GM03348 (cell line): Measurements from ENCODE around the gene PYM1.

Experiments used
- DNase-seq: peaks from one replicate; pipeline ENCODE4 v3.0.0; 2012; ENCODE audit warnings: low spot score

PYM1 gene

DNA sequence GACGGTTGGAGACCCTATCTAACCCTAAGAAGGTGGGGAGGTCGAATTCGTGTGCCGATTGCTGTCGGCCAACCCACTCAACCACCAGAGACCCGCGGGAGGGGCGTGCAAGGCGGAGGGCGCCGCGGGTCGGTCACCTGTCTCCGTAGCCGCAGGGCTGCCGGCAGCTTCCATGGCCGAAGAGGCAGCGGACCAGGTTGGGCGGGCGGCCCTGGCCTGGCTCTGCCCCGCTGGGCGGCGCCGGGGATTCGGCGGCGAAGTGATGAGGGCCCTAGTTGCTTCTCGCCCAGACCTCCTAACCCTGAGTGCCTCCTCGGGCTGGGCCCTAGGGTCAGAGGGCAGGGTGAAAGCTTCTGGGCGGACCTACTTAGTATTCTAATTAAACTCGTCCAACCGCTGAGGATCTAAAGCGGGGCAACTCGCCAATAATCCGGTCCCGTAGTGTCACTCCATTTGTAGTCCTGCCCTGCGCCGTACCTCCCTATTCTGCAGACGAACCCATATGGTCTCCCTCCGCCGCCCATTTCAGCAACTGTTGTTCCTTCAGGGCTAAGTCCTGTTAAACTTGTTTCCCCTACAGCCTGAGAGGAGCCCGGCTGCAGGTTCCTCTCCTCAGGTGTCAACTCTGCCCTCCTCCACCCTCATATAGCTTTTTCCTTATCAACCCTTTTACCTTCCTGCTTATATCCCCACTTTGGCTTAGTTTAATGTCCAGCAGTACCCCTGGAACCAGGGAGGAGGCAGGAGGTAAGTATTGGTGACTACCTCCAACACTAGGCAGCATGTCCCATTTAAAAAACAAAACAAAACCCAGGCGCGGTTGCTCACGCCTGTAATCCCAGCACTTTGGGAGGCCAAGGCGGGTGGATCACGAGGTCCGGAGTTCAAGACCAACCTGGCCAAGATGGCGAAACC, at the start of gene PYM1:
PYM1 (minus strand) TSS at position 307 of the 915 bp plus-strand sequence; CDS start at position 174, 133 bp downstream.
- peak; percentile 76 for DNase-seq

DNA sequence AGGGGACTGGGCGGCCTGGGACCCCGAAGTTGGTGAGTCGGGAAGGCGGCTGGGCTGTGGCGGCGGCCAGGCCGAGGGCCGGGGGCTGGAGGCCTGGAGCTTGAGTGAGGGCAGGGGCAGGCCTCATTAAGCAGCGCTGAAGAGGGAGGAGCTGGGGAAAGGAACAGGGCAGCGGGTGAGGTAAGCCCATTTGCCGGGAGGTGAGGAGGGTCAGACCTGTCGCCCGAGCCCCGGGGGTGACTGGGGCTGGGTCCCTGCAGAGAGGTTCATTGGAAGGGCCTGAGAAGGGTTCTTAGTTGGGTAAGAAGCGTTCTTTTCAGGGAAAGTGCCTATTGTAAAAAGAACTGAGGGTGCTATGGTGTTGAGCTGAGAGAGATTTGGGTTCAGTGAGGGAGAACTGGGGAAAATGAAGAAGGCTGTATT, 46.6 kb upstream of the PYM1 start:
- peak; percentile 68 for DNase-seq

DNA sequence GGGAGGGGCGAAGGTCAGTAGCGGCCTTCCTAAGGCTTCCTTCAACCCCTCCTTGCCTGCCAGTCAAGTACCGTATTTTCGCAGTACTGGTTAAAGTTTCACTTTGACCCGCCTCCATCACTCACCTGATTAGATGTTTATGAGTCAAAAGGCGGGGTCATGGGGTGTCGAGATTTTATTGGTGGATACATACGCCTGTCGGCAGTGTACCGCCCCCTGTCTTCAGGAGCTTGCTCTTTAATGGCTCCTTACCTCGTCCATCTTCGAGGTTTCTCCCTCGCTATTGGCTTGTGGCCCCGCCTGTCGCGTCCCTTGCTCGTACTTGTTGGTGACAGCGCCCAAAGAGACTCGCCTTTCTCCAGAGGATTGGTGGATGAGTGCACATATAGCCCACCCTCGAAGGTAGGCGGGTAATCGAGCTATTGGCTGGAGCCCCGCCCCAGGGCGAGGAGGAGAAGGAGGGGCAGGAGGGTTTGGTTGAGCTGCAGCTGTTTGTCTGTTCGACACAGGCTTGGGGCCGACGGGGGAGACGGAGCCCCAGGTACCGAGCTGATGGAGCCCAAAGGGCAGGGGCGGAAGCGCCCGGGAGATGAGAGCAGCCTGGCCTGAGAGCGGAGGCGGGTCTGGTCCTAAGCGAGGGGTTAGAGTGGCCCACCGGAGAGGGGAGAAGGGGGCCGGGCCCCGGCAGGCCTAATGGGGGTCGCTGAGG, 46.1 kb upstream of the PYM1 start, which contains the start of gene RAB5B:
RAB5B (plus strand) TSS at position 480 of the 709 bp plus-strand sequence. CDS start 12,883 bp downstream, outside the sequence.
- DNase-seq = peak; percentile 96

DNA sequence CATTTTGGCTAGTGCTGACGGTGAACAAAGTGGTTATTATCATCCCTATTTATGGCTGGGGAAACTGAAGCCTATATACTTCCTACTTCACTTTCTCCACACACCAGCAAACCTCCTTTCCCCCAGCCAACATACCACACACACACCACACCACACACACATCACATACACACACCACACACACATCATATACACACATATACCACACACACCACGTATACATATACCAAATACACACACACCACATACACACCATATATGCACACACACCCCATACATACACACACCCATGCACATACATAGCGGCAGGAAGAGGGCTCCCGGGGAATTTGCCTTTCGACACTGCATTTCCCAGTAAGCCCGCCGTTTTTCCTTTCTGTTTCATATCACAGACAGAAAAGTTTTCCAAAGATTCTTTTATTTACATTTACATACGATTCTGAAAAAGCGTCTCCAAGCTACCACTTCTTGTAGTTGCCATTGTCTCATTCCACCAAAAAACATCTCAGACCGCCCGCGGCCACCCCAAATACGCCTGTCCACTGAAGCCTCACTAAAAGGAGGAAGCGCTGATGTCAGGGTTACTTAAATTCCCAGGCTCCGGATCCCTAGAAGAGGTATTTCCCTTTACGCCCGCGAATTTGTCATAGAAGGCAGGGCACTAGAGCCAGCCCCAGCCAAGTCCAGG, 45.4 kb upstream of the PYM1 start:
- no peak for DNase-seq

DNA sequence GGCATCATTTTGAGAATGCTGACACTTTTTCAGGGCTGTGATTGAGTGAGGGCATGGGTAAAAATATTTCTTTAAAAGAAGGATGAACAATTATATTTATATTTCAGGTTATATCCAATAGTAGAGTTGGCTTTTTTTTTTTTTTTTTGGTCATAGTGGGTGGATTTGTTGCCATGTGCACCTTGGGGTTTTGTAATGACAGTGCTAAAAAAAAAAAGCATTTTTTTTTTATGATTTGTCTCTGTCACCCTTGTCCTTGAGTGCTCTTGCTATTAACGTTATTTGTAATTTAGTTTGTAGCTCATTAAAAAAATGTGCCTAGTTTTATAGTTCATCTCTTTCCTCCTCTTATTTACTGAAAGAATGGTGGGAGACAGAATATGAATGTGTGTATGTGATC, 44.8 kb upstream of the PYM1 start:
- DNase-seq = no peak

DNA sequence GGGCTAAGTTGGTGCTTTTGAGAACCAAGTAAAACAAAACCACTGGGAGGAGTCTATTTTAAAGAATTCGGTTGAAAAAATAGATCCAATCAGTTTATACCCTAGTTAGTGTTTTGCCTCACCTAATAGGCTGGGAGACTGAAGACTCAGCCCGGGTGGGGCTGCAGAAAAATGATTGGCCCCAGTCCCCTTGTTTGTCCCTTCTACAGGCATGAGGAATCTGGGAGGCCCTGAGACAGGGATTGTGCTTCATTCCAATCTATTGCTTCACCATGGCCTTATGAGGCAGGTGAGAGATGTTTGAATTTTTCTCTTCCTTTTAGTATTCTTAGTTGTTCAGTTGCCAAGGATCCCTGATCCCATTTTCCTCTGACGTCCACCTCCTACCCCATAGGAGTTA, 44.3 kb upstream of the PYM1 start:
- peak; percentile 55 for DNase-seq

DNA sequence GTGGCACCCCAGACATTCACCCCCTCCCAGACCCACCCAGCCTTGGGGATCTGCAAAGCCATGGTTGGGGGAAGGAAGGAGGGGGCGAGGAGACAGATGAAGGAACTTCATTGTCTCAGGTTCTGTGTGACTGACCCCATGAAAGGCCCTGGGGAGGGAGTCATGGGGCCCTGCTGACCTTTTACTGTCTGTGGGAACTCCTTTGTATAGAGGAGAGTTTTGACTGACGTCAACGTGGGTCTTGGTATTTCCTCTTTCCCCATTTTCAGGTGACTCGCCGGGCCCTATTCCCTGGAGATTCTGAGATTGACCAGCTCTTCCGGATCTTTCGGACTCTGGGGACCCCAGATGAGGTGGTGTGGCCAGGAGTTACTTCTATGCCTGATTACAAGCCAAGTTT, 43.1 kb upstream of the PYM1 start:
- no peak for DNase-seq

DNA sequence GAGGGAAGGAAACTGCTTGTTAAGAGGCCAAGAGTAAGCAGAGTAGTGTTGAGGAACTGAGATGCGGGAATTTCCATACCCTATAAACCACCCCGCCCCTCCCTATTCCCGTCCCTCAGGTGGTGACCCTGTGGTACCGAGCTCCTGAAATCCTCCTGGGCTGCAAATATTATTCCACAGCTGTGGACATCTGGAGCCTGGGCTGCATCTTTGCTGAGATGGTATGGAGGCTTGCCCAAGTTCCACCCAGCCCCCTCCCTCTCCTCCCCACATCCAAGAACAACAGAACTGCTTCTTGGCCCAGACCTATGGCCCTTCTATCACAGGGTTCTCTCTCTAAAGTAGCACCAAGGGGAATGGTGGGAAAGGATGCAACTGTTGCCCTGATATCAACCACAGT, 41.7 kb upstream of the PYM1 start:
- DNase-seq = no peak

DNA sequence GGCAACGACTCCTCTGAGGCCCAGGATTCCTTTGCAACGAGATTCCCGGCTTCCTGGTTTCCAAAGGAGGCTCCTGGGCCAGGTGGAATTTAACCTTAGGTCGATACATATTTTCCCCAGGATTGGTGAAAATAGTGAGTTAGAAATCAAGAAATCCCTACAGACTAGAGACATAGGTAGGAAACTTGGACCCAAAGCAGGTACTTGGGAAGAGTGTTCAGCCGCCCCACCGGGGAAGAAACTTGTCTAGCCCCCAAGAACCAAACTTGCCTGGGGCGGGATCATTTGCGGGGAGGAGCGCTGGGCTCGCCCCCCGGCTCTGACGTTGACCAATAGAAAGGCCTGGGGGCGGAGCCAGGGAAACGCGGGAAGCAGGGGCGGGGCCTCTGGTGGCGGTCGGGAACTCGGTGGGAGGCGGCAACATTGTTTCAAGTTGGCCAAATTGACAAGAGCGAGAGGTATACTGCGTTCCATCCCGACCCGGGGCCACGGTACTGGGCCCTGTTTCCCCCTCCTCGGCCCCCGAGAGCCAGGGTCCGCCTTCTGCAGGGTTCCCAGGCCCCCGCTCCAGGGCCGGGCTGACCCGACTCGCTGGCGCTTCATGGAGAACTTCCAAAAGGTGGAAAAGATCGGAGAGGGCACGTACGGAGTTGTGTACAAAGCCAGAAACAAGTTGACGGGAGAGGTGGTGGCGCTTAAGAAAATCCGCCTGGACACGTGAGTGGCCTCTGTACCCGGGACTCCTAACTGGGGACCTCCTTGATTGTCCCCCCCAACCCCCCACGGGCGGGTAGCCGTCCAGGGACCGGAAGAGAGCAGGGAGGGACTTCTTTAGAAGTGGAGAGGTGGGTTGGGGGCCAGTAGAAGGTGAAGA, 39.0 kb upstream of the PYM1 start, which contains the start of gene CDK2:
CDK2 (plus strand) TSS at position 423 of the 874 bp plus-strand sequence; CDS start at position 602, 179 bp downstream.
- DNase-seq = peak; percentile 97

DNA sequence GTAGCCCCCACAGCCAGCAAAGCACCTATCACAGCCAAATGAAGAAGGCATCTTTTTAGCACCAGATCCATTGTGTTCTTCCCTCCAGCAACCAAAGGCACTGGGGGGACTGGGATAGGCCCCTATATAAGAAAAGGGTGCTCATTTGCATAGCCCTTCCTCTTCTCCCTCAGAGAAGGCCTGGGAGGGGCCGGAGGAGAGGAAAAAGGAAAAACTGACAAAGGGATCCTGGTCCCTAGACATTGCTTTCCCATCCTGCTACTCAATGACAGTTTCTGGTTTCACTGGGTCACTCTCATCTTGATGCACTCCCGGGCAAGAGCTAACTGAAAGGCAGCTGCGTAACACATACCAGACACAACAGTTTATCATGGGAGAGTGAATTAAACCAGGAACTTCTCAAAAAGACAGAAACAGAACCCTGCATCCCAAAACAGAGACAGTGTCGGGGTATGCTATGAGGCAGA, 38.3 kb upstream of the PYM1 start, which contains the start of gene PMEL:
PMEL (minus strand) TSS at position 102 of the 467 bp plus-strand sequence; CDS start at position 71, 31 bp downstream.
- peak; percentile 17 for DNase-seq

DNA sequence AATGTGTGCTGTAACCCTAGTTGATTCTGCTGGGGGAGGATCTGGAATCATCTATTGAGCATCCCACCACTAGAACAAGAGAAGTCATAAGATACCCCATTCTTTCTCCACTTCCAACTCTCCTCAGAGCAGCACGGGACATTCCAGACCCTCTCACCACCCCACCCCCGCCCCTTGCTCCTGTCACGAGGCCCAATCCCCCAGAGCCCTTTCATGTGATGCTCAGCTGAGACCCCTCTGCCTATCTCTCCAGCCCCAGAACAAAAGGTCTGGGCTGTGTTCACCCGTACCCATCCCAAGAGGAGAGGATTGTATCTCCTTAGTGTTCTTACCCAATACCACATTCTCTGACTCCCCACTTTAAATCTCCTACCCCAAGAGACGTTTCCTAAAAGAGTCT, 37.5 kb upstream of the PYM1 start:
- DNase-seq = no peak

DNA sequence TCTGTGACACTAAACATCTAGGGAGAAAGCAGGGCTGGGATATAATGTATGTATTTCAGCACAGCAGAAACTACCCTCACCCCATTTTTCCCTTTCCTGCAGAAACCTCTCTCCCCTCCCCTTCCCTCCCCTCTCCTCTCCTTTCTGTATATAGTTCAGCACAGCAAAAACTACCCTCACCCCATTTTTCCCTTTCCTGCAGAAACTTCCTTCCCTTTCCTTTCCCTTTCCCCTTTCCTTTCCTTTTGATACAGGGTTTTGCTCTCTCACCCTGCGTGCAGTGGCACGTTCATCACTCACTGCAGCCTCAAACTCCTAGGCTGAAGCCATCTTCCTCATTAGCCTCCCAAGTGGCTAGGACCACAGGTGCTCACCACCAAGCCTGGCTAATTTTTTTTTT, 36.1 kb upstream of the PYM1 start:
- no peak for DNase-seq

DNA sequence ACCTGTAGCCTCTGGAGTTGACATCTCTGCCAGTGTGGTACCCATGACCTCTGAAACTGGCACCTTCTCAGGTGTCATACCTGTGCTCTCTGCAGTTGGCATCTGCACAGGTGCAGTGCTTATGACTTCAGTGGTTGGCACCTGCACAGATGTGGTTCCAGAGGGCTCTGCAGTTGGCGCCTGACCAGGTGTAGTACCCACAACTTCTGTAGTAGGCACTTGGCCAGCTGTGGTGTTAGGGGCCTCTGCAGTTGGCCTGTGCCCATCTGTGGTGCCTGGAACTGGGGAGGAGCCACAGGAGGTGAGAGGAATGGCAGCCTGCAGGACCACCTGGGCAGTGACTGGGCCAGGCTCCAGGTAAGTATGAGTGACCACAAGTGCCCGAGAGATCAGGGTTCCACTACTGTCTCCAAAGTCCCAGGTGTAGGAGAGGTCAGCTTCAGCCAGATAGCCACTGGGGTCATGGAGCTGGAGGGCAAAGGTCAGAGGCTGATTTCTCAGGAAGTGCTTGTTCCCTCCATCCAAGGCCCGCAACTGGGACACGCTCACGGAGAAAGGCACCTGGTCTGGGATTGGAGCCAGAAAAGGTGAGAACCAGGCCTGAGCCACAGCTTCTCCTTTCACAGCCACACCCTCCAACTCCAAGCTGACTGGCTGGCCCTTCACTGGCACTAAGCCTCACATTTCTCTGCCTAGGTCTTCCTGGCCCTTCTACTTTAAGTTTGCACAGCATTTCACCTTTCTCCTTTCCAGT, 29.6 kb upstream of the PYM1 start:
- DNase-seq = no peak

DNA sequence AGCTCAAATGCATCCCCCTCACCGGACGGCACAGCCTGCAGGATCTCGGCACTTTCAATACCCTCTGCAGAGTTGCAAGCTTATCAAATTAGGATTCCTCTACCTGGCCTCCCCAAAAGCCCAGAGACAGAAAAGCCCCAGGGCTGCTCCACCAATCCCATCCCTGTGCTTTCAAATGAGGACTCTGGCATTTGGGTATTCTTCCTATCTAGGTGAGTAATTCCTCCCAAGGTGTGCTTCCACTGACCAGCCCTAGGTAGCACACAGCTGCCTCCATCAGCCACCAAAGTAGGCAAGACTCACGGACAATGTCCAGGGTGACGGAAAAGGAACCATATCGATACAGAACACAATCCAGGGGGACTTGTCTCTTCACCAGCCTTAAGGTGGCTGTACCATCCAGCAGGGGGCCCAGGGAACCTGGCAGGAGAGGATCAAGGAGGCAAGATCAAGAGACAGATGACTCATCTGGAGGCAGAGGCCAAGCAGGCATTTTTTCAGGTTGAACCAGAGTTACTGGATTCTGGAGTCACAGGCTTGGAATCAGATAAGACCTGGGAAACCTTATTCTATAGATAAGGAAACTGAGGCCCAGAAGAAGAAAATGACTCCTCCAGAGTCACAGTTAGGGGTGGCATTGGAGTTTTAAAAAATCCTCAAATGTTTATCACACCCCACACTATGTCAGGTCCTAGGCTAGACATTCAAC, 28.3 kb upstream of the PYM1 start:
- DNase-seq = peak; percentile 42

DNA sequence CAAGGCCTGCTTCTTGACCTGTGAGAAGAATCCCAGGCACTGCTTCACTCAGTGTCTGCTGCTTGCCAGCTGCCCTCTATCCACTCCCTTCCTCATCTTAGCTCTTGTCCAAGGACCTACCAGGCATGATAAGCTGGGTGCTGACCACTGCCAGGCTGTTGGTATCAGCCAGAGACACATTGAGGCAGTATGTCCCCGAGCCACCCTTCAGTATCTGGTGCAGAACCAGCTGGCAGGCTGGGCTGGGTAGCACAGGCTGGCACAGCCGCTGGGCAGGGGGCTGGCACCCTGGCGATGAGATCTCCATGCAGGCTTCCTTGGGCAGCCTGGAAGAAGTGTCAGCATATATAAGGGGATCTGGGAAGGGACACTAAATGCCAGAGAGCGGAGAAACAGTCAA, 27.6 kb upstream of the PYM1 start:
- no peak for DNase-seq

DNA sequence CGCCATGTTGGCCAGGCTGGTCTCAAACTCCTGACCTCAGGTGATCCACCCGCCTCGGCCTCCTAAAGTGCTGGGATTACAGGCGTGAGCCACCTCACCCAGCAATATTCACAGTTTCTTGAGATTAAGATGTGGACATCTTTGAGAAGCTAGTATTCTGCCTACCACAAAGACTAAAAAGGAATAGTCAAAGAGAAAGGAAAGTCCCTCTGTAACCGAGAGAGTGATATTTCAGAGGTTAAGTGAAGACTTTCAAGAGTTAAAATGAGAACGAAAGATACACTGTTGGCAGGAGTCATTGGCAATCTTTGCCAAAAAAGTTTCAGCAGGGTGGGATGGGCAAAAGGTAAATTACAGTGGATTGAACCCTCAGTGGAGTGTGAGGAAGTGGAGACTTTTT, 18.9 kb upstream of the PYM1 start:
- no peak for DNase-seq

DNA sequence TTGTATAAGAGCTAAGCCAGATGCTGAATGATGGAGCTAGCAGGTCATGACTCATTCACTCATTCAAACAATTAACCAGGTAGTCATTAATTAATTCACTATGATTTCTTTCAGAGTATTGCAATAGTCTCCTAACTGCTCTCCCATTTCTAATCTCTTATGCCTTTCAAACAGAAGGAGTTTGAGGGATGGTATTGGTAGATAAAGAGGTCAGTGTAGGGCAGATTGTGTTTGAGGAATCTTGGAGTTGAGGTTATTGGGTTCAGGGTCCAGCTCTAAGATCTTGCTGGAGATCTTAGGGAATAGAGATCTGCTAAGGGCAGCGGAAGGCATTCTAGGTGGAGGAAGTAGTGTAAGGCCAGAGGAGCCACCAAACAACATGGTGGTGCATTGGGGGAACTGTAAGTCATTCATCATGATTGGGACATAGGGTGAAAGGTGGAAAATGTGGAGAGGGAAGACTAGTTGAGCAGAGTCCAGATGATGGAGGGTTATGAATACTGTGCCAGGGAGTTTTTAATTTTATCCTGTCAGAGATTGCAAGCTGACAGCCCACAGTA, 15.0 kb upstream of the PYM1 start:
- DNase-seq = no peak

DNA sequence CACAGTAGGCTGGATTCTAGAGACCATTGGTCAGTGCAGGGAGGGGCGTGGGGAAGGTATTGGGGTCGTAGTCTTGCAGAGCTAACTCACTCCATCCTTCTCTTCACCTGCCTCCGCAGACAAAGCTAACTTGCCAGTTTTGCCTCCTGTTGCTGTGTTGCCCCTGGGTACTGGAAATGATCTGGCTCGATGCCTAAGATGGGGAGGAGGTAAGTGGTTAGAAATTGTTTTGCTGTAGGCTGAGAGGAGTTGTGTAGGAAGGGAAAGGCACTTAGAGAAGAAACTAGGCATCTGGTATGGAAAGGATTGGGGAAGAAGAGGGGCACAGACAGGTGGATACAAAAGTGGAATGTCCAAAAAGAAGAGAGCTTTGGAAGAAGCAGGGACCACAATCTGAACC, 14.4 kb upstream of the PYM1 start:
- no peak for DNase-seq

DNA sequence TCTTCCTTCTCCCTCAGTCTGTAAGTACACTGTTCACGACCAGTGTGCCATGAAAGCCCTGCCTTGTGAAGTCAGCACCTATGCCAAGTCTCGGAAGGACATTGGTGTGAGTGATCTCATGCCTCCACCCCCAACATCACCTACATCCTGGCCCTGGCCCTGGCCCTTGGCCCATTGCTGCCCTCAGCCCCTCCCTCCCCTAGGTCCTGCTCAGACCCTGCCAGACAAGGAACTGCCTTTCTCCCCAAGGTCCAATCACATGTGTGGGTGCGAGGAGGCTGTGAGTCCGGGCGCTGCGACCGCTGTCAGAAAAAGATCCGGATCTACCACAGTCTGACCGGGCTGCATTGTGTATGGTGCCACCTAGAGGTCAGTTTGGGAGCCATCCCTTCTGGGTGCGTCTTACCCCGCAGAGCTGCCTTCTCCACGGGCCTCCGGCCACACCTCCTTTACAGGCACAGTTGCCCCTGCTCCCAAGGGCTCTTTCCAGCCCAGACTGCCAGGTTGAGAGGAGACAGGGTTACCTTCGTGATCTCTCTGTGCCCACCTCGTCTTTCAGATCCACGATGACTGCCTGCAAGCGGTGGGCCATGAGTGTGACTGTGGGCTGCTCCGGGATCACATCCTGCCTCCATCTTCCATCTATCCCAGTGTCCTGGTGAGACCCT, 12.5 kb upstream of the PYM1 start:
- DNase-seq = peak; percentile 93
